Mucosa of stomach (tissue), 1 donor: ENCODE measurements around the gene DYNC2H1.

Source experiments
- H3K27me3 ChIP-seq: one replicate; pipeline ENCODE4 v1.7.0; 2013; ENCODE audit warnings: mild to moderate bottlenecking, low read length; ENCODE audit not compliant: control insufficient read depth, insufficient read depth
- H3K36me3 ChIP-seq: one replicate; pipeline ENCODE4 v1.7.0; 2013; ENCODE audit warnings: low read length; ENCODE audit not compliant: control insufficient read depth, insufficient read depth
- H3K4me1 ChIP-seq: one replicate; pipeline ENCODE4 v1.7.0; 2013; ENCODE audit warnings: mild to moderate bottlenecking, low read length; ENCODE audit not compliant: control insufficient read depth, insufficient read depth
- H3K4me3 ChIP-seq: one replicate; pipeline ENCODE4 v1.7.0; 2013; ENCODE audit warnings: low read length
- H3K9ac ChIP-seq: one replicate; pipeline ENCODE4 v1.7.0; 2013; ENCODE audit warnings: mild to moderate bottlenecking, low read length, moderate library complexity
- H3K9me3 ChIP-seq: one replicate; pipeline ENCODE4 v1.7.0; 2013; ENCODE audit warnings: mild to moderate bottlenecking, low read length, moderate library complexity; ENCODE audit not compliant: control insufficient read depth
- donor health status: Pancreatic carcinoma.

Gene DYNC2H1

DNA sequence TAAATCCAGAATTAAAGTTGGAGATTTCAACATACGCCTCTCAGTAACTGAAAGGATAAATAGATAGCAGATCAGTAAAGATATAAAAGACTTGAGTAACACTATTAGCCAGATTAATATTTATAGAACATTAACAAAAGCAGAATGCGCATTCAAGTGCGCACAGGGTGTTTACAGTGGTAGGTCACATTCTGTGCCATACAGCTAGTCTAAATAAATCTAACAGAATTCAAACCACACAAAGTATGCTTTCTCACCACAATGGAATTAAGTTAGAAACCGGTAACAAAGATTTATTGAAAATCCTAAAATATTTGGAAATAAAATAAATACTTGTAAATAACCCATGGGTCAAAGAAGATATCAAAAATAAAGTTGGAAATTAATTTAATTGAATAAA lies 341.0 kb downstream of the DYNC2H1 start:
- Histone ChIP-seq H3K9ac (no peak overlapping the region), H3K4me3 (no peak overlapping the region), H3K27me3 (no peaks in the 10 kb centered on the region), H3K36me3 (no peaks in the 10 kb centered on the region), H3K9me3 (no peaks in the 10 kb centered on the region), H3K4me1 (no peaks in the 10 kb centered on the region)

- Histone ChIP-seq H3K27me3 (no peaks in the 10 kb centered on the region), H3K4me3 (no peak overlapping the region), H3K36me3 (no peaks in the 10 kb centered on the region)
These were observed 343.9 kb downstream of the DYNC2H1 start for GRCh38 chr11:103453126-103453525.

GRCh38 chr11:103453915-103454709 lies 344.9 kb downstream of the DYNC2H1 start:
- Histone ChIP-seq H3K36me3 (no peaks in the 10 kb centered on the region), H3K27me3 (no peaks in the 10 kb centered on the region), H3K4me1 (no peaks in the 10 kb centered on the region), H3K4me3 (no peak overlapping the region), H3K9ac (no peak overlapping the region), H3K9me3 (no peaks in the 10 kb centered on the region)

More at GRCh38 chr11:103453126-103453525, 343.9 kb downstream of the DYNC2H1 start:
- no peaks in the 10 kb centered on the region for H3K9me3 ChIP-seq
- H3K4me1 ChIP-seq = no peaks in the 10 kb centered on the region
- H3K9ac ChIP-seq = no peak overlapping the region

- Histone ChIP-seq H3K4me1 (no peaks in the 10 kb centered on the region), H3K36me3 (no peaks in the 10 kb centered on the region), H3K9ac (no peak overlapping the region), H3K4me3 (no peak overlapping the region), H3K27me3 (no peaks in the 10 kb centered on the region), H3K9me3 (no peaks in the 10 kb centered on the region)
These were observed 355.2 kb downstream of the DYNC2H1 start for GRCh38 chr11:103464420-103464819.

DNA sequence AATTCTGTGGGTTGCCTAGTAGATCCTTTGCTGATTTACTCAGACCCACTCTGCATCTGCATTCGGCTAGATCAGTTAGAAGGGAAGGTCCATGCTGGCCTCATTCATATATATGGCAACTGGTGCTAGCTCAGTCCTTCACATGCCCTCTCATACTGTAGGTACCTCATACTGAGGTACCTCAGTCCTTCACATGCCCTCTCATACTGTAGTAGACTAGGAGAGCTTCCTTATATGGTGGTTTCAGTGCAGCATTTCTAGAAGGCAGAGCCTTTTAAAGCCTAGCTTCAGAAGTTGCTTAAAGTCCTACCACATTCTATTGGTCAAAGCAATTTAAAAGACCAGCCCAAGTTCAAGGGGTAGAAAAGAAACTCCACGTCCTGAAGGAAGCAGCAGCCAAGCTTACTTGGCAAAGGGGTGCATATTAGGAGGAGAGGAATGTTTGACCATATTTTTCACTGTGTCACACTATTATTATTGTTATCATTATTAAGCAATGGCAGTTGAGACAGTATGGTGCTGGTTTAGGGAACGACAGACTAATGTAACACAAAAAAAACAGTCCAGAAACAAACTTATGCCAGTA lies 356.4 kb downstream of the DYNC2H1 start:
- Histone ChIP-seq H3K4me1 (no peaks in the 10 kb centered on the region), H3K27me3 (no peaks in the 10 kb centered on the region), H3K9ac (no peak overlapping the region), H3K9me3 (no peaks in the 10 kb centered on the region), H3K4me3 (no peak overlapping the region), H3K36me3 (no peaks in the 10 kb centered on the region)

GRCh38 chr11:103471546-103471945 lies 362.3 kb downstream of the DYNC2H1 start:
- Histone ChIP-seq H3K9me3 (no peaks in the 10 kb centered on the region), H3K9ac (no peak overlapping the region), H3K36me3 (no peaks in the 10 kb centered on the region), H3K27me3 (no peaks in the 10 kb centered on the region), H3K4me1 (no peaks in the 10 kb centered on the region), H3K4me3 (no peak overlapping the region)

GRCh38 chr11:103476874-103477273 lies 367.6 kb downstream of the DYNC2H1 start:
- no peaks in the 10 kb centered on the region for H3K4me1 ChIP-seq
- no peaks in the 10 kb centered on the region for H3K36me3 ChIP-seq
- H3K27me3 ChIP-seq = no peaks in the 10 kb centered on the region
- H3K9ac ChIP-seq = no peak overlapping the region
- H3K9me3 ChIP-seq = no peaks in the 10 kb centered on the region
- H3K4me3 ChIP-seq = no peak overlapping the region

DNA sequence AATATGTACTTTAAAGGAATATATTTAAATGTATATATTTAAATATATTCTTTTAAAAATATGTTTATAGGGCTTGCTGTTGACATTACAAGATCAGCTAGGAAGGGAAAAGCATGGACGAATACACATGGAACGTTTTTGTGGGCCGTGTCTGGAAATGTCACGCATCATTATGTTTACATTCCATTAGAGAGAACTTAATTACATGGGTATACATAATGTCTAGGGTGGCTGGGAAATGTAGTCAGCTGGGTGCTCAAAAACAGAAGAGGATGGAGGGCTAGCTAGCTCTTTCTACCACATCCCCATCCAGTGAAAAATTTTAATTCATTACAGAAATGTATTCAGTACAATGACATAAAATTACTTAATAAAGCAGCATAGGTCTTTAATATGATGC lies 371.2 kb downstream of the DYNC2H1 start:
- Histone ChIP-seq H3K9me3 (no peaks in the 10 kb centered on the region), H3K27me3 (no peaks in the 10 kb centered on the region), H3K36me3 (no peaks in the 10 kb centered on the region), H3K4me1 (no peaks in the 10 kb centered on the region), H3K4me3 (no peak overlapping the region), H3K9ac (no peak overlapping the region)

GRCh38 chr11:103483996-103484395 lies 374.8 kb downstream of the DYNC2H1 start:
- Histone ChIP-seq H3K4me3 (no peak overlapping the region), H3K36me3 (no peaks in the 10 kb centered on the region), H3K27me3 (no peaks in the 10 kb centered on the region), H3K4me1 (no peaks in the 10 kb centered on the region), H3K9me3 (no peaks in the 10 kb centered on the region), H3K9ac (no peak overlapping the region)

GRCh38 chr11:103484545-103484944 lies 375.3 kb downstream of the DYNC2H1 start:
- no peak overlapping the region for H3K4me3 ChIP-seq
- H3K36me3 ChIP-seq = no peaks in the 10 kb centered on the region
- H3K9ac ChIP-seq = no peak overlapping the region
- H3K9me3 ChIP-seq = no peaks in the 10 kb centered on the region
- no peaks in the 10 kb centered on the region for H3K4me1 ChIP-seq
- no peaks in the 10 kb centered on the region for H3K27me3 ChIP-seq

DNA sequence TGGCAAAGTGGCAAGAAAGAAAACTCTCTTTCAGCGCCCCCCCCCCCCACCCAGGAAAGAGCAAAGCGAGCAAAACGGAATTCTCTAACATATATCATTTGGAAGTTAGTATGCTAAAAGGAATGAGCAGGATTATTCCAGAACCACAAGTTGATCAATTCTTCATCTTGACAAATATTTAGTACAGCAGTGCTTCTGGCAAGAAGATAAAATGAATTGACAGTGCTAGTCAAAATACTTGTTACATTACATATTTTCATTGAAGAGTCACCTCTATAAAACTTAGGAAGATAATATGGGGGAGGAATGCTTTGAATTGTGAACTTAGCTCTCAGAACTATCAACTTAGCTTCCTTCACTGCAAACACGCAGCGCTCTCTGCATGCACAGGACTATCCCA lies 377.4 kb downstream of the DYNC2H1 start:
- Histone ChIP-seq H3K4me3 (no peak overlapping the region), H3K36me3 (no peaks in the 10 kb centered on the region), H3K27me3 (no peaks in the 10 kb centered on the region), H3K4me1 (no peaks in the 10 kb centered on the region), H3K9me3 (no peaks in the 10 kb centered on the region), H3K9ac (no peak overlapping the region)

DNA sequence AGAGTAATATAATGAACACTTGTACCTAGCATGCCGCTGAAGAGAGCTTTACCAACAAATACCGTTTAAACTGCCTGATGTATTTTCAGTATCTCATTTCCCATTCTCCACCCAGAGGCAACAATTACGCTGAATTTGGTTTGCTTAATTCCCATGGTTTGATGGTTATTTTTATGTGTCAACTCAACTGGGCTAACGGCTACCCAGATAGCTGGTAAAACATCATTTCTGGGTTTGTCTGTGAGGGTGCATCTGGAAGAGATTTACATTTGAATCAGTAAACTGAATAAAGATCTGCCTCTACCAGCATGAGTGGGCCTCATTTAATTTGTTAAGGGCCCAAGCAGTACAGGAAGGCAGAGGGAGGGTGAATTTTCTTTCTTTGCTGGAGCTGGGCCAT lies 377.9 kb downstream of the DYNC2H1 start:
- Histone ChIP-seq H3K36me3 (no peaks in the 10 kb centered on the region), H3K4me1 (no peaks in the 10 kb centered on the region), H3K4me3 (no peak overlapping the region), H3K27me3 (no peaks in the 10 kb centered on the region), H3K9ac (no peak overlapping the region), H3K9me3 (no peaks in the 10 kb centered on the region)
